T47D (cell line): ENCODE results near the gene FAM117A.
"Not testable (repeated sequence)": the region's sequence is repeated elsewhere in the genome, so short reads cannot be mapped to it uniquely, and the experiment has no call there.

Experiments used
- DNase-seq, 2 experiments: peaks; one replicate each; pipeline versions ENCODE4 v3.0.0 to v3.0.0-alpha.2; 2011 to 2012; ENCODE audit warnings: low read depth in 1 of 2, low spot score in 1 of 2
- JUND ChIP-seq: IDR thresholded peaks from 2 replicates; pipeline ENCODE4 v1.6.1; 2012; ENCODE audit warnings: low read depth
- in situ Hi-C: cut with HindIII; loops from 2 replicates; pipeline ENCODE4 v1.10.0; 2016; ENCODE audit warnings: low sequenced_read_pairs, low pct_unique_long_range_greater_than_20kb

Gene FAM117A

GRCh38 chr17:49779739-49780231 lies 15.9 kb upstream of the FAM117A start:
- peak in 1 of 2 experiments; percentile 76 for DNase-seq
- in situ Hi-C loops, result no loop called here
- no peak for TF ChIP-seq JUND

GRCh38 chr17:49779156-49779738 lies 15.3 kb upstream of the FAM117A start:
- in situ Hi-C loops, result no loop called here
- no peak for DNase-seq
- TF ChIP-seq JUND, result no peak

- in situ Hi-C loops, result no loop called here
- TF ChIP-seq JUND, result no peak
- DNase-seq, result no peak
These were observed 13.6 kb upstream of the FAM117A start for GRCh38 chr17:49777563-49777962.

- no peak for TF ChIP-seq JUND
- DNase-seq, result no peak
These were observed 12.8 kb upstream of the FAM117A start for GRCh38 chr17:49776551-49777300.

GRCh38 chr17:49775546-49776260 lies 11.8 kb upstream of the FAM117A start:
- peak in 1 of 2 experiments; percentile 23 for DNase-seq
- in situ Hi-C loops, result no loop called here
- TF ChIP-seq JUND, result no peak

More at GRCh38 chr17:49776551-49777300, 12.8 kb upstream of the FAM117A start:
- in situ Hi-C loops, result no loop called here

GRCh38 chr17:49766918-49767530 lies 3.1 kb upstream of the FAM117A start:
- no peak for DNase-seq
- no peak for TF ChIP-seq JUND
- in situ Hi-C loops, result no loop called here

GRCh38 chr17:49764559-49765180 lies 739 bp upstream of the FAM117A start:
- in situ Hi-C loops, result no loop called here
- no peak for DNase-seq
- no peak for TF ChIP-seq JUND

- in situ Hi-C loops, result no loop called here
These were observed 1.6 kb downstream of the FAM117A start for GRCh38 chr17:49762151-49762941.

GRCh38 chr17:49760932-49761558 lies 2.9 kb downstream of the FAM117A start:
- TF ChIP-seq JUND, result no peak
- in situ Hi-C loops, result no loop called here
- DNase-seq, result no peak

More at GRCh38 chr17:49762151-49762941, 1.6 kb downstream of the FAM117A start:
- TF ChIP-seq JUND, result no peak
- DNase-seq, result peak in 1 of 2 experiments; percentile 27

- no peak for DNase-seq
- no peak for TF ChIP-seq JUND
- in situ Hi-C loops, result no loop called here
These were observed 3.6 kb downstream of the FAM117A start for GRCh38 chr17:49760296-49760695.

GRCh38 chr17:49759203-49759602 lies 4.7 kb downstream of the FAM117A start:
- in situ Hi-C loops, result no loop called here
- no peak for TF ChIP-seq JUND
- no peak for DNase-seq

GRCh38 chr17:49758464-49759010 lies 5.4 kb downstream of the FAM117A start:
- DNase-seq, in situ Hi-C loops: not testable (repeated sequence)
